HG03095 (cell line): ENCODE measurements around the gene RBMS1.
"Not testable (repeated sequence)": the region's sequence is repeated elsewhere in the genome, so short reads cannot be mapped to it uniquely, and the experiment has no call there.

Experiments used
- ATAC-seq: cut with Tn5 transposase; IDR thresholded peaks from one replicate; pipeline ENCODE4 v1.9.1; 2021; ENCODE audit warnings: moderate library complexity; ENCODE audit not compliant: unreplicated experiment

RBMS1 gene

DNA sequence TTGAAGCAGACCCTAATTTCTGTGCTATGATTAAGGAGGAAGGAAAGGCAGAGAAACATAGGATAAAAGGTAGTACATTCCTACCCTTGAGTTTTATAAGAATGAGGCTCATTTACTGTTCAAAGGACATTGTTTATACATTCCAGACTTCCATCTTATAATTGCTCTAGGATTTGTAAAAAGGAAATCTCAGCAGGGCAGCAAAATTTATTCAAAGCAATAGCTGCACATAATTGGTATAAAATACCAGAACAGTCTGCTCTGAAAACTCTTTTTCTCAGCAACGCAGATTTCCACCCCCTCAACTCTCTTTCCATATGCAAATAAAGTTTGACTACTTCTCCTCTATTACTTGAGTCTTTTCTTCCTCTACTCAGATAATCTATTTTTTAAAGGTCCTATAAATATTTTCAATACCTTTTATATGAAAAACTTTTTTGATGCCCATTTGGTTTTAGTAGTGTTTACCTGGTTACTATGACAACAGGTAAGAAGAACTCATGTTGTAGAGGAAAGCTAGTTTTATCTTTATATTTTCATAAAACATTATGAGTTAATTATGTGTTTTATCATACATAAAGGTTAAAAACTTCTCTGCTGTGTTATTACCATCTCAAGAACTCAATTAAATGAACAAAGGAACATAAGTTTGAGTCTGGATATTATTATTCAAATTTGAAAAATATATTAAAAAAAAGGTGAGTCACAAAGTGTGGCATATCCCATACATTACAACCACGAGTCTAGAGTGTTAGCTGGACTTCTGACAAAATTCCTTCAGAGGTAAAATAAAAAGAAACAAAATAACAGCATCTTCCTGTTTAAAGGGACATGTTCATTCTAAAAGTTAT, 19.9 kb downstream of the RBMS1 start:
- no peak for ATAC-seq

DNA sequence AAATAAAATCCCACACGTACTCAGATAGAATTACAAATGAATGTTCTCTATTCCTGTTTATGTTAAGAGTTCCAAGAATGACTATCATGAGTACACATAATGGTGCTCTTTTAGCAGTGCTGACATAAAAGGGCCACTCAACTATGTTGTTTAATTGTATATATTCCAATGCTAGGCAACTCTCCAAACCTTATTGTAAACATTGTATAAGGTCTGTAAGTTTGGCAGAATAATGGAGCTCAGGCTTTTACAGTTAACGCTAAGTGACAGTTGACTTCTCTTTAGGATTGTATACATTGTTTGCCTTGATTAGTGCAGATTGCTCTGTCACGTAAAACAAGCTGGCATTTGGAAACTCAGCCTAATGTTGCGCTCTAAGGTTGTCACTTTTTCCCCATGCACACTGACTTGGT, 20.8 kb downstream of the RBMS1 start:
- no peak for ATAC-seq

DNA sequence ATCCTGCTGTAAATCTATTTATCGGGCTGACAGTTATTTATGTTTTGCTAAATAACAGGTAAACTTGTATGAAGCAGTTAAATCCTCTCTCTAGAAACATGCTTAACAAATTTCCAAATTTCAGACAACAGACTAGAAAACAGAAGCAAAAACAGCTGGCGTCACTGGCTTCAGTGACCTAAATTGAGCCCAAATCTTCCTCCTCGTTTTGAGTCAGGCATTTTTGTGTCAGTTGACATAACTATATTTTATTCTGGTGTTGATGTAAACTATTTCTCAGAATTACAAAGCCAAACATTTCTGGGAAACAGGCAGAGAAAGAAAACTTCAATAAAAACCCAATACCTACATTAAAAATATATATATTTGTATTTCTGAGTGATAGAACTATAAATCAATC, 21.7 kb downstream of the RBMS1 start:
- ATAC-seq: no peak

DNA sequence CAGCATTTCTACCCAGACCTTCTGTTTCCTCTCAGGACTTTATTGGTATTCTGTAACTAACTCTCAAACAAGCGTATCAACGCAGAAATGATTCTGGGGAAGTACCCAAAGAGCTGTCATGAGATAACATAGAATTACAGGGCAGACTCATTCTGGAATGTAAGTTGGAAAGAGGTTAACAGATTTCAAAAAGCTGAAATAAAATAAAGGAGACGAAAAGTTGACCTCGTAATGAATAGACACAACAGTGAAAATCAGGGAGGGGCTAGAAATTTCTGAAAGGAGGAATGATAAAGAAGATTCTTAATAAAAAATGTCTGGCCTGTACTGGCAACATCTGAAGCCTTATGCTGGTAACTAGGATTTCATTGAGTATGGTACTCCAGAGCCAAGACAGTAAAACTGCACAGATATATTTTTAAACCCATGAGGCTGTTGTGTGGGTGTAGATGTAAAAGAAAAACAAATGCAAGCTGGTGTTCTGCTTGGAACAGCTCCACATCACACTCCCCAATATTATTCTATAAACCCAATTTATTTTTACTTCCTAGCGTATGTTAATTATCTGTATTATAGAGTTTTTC, 23.9 kb downstream of the RBMS1 start:
- no peak for ATAC-seq

DNA sequence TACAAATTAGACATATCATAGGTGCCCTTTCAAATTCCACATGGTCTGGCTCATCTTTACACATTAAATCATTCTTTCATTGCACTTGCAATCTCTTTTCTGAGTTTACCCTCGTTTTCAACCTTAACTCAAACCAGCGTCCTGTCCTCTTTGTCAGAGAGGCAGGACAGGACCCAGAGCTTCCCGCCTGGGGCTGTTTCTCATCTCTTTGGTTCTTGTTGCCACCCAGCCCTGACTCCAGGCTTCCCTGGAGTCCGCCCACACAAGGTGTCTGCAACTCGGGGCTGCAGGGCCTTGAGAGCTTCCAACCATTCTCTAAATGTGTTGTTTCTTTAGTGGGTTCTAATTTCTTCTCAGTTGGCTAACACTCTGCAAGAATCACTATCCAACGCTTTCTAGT, 24.4 kb downstream of the RBMS1 start:
- no peak for ATAC-seq

DNA sequence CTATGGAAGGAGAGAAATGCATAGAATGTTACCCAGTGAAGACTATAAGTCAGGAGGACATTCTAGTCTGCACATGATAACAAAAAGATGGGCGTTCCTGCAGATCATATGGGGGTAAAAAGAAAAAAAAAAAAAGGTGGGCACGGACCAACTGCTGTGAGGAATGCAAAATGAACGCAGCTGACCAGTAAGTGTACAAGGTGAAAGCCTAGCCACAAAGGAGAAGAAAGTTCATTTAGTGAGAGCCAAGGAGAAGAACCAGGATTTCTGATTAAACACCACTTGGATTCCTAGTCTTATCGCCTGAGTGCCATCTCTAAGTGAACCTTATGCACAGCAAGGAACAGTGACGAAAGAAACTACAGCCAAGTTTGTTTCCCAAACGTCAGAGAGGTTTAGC, 26.5 kb downstream of the RBMS1 start:
- ATAC-seq: no peak

DNA sequence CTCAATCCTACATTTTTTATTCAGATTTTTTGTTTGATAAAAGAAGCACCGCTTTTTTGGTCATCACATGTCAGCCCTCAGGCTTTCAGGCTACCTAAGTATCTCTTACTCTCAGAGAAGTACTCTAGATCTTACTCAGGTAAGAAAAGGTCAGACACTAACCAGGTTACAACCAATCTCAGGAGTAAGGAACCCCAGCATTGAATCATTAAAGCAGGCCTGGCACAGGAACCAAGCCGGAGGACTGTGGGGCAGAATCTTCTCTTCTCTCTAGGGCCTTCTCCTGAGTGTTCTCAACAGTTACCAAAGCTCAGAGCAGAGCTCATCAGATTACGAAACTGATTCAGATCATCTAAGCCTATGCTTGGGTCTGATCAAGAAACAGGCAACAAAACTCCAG, 28.2 kb downstream of the RBMS1 start:
- ATAC-seq: no peak

DNA sequence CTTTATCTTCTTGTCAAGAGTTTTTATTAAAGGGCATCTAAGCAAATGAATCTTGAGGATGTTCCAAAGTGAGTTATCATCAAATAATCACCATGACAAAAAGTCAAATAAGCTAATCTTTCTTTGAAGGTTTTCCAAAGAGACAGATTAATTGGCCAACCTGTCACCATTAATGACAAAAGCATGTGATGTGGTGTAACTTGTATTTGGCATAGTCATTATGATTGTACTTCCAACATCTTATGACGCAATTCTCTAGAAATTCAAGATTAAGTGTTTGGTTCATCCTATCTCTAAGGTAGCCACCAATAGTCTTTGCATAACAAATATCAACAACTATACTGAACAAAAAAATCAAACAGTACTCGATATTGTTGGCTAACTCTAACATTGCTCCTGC, 28.6 kb downstream of the RBMS1 start:
- ATAC-seq: no peak

DNA sequence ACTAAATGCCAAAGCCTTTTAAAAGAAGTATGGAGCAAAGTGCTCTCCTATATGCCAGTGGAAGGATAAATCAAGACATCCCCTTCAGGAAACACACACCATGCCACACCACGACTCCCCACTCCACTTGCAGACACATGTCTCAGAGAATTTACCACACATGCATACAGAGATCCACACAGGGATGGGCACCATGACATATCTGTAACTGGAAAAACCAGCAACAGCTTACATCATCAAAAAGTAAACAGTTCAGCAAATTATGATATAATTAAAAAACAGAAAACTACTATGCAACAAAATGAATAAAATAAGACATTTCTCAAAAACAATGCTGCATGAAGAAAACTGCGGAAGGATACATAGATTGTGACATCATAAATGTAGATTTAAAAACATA, 29.6 kb downstream of the RBMS1 start:
- no peak for ATAC-seq

DNA sequence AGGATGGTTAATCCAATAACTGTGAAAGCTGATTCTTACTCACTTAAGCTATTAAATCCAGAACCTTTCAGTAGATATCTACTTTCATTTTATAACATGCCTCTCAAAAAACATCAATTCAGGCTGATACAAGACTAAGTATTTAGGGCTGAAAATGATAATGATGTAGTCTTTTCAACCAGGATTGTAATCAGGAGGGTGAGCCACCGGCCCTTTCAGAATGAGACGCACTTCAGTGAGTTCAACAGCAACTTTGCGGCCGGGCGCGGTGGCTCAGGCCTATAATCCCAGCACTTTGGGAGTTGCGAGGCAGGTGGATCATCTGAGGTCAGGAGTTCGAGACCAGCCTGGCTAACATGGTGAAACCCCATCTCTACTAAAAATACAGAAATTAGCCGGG, 30.4 kb downstream of the RBMS1 start:
- no peak for ATAC-seq

DNA sequence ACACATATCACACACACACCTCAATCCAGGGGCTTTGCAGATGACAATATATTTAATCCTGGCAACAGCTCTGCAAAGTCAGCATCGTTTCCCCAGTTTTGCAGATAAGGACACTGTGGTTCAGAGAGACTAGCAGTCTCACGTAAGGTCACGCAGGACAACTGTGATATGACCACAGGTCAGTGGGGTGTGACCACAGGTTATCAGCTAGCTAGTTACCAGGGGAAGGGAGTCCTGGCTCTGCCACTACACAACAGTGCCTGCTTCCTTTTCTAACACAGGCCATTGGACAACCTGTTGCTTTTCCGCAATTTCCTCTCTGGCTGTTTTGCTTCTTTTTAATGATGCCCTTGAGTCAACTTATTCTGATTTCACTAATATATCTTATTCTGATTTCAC, 33.3 kb downstream of the RBMS1 start:
- ATAC-seq: no peak

DNA sequence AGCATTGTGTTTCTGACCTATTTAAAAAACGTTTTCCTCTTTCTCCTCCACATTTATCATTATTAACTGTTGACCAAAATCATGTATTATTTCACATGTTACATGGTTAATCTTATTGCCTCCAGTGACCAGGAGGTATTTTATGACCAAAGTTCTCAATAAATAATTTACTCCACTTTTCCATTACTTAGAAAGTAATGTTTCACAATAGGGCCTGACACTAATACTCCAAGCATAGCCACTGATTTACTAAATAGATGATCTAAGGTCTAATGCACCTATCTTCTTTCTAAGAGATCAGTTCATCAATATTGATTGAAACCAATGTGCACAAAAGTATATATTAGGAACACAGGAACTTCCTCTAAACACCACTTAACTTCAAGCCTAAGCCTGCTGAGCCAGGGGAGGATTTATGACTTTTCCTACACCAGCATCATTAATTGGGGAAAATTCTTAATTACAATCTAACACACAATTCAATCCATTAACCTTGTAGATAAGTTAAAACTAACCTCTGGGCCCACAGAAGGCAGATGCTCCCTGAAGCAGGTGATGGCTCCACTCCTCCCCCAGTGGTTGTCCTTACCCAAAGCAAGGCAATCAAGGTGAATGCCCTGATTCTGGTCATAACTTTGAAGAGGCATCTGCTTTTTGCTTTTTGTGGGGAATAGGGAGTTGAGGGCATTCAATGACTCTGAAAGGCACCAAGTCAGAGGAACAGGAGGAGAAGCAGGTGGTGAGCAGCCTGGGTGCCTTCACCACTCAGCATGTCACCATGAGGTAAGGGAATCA, 33.9 kb downstream of the RBMS1 start:
- ATAC-seq: no peak

DNA sequence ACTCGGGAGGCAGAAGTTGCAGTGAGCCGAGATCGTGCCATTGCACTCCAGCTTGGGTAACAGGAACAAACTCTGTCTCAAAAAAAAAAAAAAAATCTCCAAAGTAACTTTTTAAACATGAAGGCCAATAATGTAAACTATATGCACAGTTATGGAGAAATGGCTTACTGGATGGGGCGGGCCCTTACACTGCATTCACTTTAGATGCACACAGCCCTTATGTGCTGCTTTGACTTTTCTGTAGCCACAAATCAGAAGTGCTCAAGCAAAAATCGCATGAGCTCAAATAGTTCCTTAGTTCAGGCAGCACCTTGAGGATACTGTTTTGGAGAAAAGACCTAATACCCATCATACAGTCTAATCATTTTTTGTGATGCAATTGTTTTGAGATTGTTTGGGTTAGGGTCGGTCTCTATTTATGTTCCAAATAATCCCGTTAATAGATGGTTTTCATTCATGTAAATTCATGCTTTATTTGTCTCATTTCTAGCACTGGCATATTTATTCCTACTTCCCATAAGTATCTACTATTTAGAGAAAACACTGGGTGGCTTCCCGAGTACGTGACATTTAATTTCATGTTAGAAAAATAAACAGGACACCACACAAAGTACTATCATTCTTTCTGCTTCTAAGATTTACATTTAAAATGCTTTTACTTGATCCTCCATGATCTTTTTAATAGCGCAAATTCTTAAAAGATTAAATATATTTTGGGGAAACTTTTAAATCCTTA, 34.7 kb downstream of the RBMS1 start:
- ATAC-seq: no peak

DNA sequence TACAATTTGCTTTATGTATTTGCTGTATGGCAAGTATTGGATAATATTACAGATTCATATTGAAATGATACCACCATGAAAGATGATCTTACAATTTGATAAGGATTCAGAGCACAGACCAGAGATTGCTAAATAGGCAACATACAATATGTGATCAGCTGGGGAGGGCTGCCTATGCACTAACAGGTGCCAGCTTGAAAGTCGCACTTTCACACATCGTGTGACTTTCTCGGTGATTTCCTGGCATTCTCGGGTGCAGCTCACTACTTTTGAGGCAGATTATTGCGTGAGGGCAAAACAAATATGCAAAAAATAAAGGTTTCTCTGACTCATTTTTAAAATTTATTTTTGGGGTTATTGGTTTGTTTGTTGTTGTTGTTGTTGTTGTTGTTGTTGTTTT, 36.0 kb downstream of the RBMS1 start:
- no peak for ATAC-seq

DNA sequence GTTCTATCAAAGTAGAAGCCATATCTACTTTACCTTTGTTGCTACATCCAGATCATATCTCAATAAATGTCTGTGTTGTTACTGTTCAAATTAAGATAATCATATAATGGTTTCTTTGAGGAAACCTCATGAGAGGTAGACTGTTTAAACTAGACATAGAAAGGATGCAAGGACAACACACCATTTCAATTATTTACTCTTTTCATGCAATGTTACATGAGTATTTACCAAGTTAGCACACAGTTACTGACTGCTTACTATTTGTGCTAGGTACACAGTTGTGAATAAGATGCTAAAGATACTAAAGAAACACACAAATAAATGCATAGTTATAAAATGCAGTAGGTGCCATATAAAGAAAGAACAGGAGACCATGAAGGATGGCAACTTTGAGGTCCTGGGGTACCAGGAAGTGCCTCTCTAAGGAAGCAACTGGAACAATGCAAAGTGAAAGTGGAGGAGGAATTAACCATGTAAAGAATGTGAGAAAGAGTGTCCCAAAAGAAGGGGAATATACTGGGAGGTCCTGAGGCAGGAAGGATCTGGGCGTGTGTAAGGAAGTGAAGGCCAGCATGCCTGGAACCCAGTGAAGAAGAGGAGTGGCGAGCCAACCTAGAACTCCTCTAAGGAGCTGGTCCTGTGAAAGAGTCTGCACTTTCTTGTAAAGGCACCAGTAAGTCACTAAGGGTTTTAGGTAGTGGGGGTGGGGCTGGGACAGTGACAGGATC, 39.4 kb downstream of the RBMS1 start:
- ATAC-seq: no peak

DNA sequence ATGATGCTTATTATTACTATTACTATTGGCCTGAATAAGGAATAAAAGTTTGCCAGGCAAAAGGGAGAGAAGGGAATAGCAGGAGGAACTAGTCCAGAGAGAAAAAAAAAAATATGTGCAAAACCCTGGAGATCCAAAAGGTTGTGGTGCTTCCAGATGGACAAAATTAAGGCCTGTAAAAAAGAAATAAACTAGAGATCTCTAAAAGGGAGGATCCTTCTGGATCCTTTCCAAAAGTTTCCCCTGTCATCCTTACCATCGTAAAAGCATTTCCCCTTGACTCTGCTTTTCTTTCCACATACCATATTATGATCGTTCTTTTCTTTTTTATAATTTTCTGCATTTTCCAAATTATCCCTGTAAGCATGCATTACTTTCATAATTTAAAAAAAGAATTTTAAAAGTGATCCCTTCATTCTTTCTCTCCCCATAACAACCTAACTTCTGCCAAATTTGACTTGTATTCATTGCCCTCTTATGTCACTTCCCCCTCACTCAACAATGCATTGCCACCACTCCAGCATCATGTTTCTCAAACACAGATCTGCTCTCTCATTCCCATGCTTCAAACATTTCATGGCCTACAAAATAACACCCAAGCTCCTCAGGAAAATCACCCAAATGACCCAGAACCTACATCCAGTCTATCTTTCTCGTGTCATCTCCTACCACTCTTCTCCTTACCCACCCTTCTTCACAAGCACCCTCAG, 40.3 kb downstream of the RBMS1 start:
- ATAC-seq: no peak

DNA sequence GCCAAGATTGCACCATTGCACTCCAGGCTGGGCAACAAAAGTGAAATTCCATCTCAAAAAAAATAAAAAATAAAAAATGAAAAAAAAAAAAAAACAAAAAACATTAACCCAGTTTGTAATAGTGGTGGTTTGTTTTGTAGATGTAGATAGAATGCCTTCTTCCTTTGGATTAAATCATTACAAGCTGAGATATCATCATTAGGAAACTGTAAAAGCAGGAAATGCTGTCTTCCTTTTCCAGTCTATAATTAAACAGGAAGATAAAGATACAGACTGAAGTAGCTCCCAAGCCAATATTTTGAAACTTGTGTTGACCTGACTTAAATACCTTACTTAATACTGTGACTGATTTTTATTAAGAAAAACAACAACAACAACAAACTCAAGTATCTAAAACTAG, 43.1 kb downstream of the RBMS1 start:
- ATAC-seq: no peak

DNA sequence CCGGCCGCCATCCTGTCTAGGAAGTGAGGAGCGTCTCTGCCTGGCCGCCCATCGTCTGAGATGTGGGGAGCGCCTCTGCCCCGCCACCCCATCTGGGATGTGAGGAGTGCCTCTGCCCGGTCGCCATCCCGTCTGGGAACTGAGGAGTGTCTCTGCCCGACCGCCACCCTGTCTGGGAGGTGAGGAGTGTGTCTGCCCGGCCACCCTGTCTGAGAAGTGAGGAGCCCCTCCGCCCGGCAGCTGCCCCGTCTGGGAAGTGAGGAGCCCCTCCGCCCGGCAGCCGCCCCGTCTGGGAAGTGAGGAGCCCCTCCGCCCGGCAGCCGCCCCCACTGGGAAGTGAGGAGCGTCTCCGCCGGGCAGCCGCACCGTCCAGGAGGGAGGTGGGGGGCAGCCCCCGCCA, 44.8 kb downstream of the RBMS1 start:
- not testable (repeated sequence) for ATAC-seq

DNA sequence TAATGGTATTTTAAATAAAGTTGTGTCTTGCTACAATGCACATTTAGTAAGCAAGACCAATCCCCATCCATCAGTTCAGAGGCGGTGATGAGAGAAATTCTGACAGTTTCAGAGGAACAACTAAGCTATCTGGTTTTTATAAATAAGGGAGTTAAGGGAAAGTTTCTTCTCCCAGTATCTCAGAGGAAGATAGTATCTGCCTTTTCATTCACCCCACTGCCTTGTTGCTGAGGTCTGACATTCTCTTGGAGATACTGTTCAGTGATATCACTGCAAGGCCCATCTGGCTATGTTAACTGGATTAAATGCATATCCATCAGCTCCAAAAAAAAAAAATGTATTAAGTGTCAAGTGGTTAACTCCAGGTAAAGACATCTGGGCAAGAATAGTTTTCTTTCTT, 47.9 kb downstream of the RBMS1 start:
- ATAC-seq: no peak

DNA sequence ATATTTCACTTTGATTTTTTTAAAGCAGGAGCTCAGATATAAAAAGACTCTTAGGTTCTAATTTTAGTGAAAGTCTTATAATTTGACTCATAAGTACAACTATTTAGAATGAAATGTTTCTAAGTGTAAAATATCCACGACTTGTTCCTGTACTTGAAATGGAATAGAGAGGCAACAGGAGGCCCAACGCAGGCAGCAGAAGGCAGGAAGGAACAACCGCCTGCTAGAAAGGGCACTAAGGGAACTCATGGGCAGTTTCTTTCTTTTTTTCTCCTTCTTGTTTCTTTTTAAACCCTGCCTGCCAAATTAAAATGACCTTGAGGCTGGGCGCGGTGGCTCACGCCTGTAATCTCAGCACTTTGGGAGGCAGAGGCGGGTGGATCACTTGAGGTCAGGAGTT, 51.0 kb downstream of the RBMS1 start:
- no peak for ATAC-seq
